GM21717 (cell line): Measurements from ENCODE around the gene TAS2R60.

Experiments used
- ATAC-seq: cut with Tn5 transposase; IDR thresholded peaks from one replicate; pipeline ENCODE4 v1.9.1; 2021; ENCODE audit warnings: mild to moderate bottlenecking, moderate library complexity; ENCODE audit not compliant: unreplicated experiment

TAS2R60 gene

GRCh38 chr7:143437578-143437977 lies 5.7 kb upstream of the TAS2R60 start:
- peak; percentile 51 for ATAC-seq

GRCh38 chr7:143439866-143440265 lies 3.4 kb upstream of the TAS2R60 start:
- ATAC-seq: no peak

DNA sequence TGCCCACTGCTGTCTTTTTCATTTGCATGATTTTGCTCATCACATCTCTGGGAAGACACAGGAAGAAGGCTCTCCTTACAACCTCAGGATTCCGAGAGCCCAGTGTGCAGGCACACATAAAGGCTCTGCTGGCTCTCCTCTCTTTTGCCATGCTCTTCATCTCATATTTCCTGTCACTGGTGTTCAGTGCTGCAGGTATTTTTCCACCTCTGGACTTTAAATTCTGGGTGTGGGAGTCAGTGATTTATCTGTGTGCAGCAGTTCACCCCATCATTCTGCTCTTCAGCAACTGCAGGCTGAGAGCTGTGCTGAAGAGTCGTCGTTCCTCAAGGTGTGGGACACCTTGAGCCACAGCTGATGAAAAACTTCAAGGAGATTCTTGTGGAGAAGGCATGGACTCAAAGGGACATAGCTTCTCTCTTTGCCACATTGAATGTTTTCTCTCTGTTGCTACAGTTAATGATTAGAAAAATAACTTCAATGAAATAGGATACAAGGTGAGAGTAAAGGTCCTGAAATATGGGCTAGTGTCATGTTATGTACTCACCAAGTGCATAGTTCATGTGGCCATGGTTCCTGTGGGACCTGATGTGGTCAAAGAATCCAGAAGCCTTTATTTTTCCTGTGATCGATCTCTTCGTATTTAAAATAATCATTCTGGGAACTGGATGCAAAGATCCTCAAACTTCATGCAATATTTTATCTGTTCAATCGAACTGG lies 970 bp downstream of the TAS2R60 start:
- ATAC-seq: no peak

DNA sequence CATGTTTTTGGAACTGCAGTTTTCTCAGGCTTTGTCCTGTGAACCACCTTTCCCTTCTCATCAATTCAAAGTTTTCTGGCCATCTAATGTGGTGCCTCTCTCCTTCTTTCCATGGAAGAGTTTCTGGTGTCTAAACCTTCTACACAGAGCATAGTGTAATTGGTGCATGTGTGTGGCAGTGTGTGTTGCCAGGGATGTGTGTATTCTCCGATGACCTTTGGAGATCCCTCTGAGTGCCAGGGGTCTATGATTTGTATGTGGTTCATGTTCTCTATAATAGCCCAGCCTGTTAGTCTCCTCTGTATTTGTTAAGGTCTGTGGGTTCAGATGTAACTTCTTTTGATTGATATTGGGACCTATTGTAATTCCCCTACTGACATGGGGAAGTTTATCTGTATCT lies 1.5 kb downstream of the TAS2R60 start:
- no peak for ATAC-seq

GRCh38 chr7:143447466-143447865 lies 4.2 kb downstream of the TAS2R60 start:
- no peak for ATAC-seq

DNA sequence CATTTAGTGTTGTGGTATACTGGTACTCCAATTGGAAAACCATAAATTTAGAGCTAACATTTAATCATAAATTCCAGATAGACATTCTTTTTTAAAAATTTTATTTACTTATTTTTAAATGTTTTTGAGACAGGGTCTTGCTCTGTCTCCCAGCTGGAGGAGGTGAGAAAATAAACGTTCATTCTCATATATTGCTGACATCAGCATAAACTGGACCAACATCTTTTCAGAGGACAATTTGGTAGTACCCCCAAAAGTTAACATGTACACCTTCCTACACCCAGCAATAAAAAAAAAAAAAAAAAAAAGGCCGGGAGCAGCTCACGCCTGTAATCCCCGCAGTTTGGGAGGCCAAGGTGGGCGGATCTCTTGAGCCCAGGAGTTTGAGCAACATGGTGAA lies 5.2 kb downstream of the TAS2R60 start:
- no peak for ATAC-seq

DNA sequence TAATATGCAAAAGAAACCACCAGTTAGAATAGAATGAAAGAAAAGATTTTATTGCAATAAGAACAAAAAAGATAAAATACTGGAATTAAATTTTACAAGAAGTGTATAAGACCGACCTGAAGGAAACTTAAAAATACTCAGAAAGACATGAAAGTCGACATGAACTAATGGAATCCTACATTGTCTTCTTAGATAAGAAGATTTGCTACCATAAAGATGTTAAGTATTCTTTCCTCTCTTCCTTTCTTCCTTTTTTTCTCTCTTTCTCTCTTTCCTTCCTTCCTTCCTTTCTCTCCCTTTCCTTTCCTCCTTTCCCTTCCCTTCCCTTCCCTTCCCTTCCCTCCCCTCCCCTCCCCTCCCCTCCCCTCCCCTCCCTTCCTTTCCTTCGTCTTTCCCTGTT lies 6.5 kb downstream of the TAS2R60 start:
- ATAC-seq: no peak

DNA sequence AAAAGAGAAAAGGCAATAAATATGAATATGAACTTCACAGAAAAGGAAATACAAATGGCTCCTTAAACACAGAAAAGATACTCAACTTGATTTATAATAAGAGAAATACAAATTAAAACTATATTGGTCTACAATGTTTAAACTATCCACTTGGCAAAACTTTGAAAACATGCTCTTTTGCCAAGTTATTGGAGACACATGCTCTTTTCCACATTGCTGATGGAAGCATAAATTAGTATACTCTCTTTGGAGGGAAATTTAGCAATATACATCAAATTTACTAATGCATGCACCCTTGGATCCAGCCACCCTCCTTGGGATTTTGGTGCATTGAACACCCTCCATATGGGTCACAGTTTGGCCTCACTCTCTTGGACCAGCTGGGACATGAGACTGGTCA lies 7.9 kb downstream of the TAS2R60 start:
- no peak for ATAC-seq

GRCh38 chr7:143451746-143452145 lies 8.5 kb downstream of the TAS2R60 start:
- no peak for ATAC-seq

GRCh38 chr7:143452495-143452894 lies 9.2 kb downstream of the TAS2R60 start:
- ATAC-seq: no peak

DNA sequence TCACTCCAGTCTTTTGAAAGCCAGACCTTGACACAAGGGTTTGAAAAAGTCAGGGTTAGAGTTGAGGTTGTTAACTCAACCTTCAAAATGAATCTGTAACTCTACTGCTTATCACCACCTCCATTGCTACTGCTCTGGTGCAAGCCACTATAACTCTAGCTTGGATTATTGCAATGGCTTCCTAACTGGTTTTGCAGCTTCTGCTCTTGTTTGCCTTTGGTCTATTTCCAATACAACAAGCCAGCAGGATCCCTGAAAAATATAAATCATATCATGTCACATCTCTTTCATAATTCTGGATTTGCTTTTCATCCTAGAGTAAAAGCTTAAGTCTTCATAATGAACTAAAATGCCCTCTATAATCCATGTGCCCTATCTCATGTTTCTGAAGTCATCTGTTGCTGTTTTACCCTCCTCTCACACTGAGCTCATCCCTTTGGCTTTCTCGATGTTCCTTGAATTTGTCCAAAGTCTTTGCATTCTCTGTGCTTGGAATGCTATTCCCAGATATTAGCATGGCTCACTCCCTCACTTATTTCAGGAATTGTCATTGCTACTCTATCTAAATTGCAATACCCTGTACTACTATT lies 10.9 kb downstream of the TAS2R60 start:
- no peak for ATAC-seq

- ATAC-seq: no peak
These were observed 12.2 kb downstream of the TAS2R60 start for GRCh38 chr7:143455491-143455890.

- ATAC-seq: no peak
These were observed 12.7 kb downstream of the TAS2R60 start for GRCh38 chr7:143455942-143456341.

- ATAC-seq: no peak
These were observed 13.9 kb downstream of the TAS2R60 start for GRCh38 chr7:143456992-143457793.

- no peak for ATAC-seq
These were observed 15.0 kb downstream of the TAS2R60 start for GRCh38 chr7:143458263-143458662.

- no peak for ATAC-seq
These were observed 15.4 kb downstream of the TAS2R60 start for GRCh38 chr7:143458681-143459080.

- ATAC-seq: no peak
These were observed 16.1 kb downstream of the TAS2R60 start for GRCh38 chr7:143459359-143459758.

DNA sequence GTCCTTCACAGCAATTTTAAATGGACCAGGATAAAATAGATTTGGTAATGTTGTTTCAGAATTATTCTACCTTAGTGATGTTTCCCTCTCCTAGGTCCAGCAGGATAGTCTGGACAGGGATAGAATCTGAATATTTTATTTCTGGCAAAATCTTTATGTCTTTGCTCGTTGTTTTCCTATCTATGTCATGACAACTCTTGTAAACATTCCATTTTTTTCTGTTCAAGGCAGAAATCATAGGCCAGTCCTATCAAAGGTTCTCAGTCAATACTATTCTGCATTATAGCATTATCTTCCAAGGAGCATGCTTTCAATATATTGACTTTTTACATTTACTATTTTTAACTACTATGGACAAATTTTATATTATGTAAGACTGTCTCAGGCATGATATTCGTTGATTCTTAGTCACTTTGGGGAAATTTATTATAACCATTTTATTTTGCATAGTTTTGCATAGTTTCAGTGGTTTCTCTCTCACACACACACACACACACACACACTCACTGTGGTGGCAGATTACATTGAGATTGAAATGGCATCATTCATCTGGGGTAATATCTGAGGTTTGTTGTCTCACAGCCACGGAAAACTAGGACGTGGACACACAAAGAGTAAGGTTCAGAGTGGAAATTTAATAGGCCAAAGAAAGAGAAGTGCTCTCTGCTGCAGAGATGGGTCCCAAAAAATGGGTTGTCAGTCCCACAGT lies 17.2 kb downstream of the TAS2R60 start:
- ATAC-seq: no peak

- no peak for ATAC-seq
These were observed 18.8 kb downstream of the TAS2R60 start for GRCh38 chr7:143462045-143462444.

DNA sequence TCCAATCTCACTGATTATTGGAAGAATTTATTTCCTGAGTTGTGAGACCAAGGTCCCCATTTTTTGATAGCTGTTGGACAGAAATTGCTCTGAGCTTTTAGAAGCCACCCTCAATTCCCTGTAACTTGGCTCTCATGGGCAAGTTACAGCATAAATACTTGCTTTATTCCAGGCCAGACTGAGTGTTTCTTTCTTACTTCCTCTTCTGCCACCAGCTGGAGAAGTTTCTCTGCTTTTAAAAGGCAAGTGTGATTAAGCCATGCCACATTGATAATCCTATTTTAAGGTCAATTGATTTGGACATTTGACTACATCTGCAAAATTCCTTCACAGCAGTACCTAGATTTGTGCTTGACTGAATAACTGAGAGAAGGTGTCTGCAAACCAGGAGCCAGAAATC lies 20.3 kb downstream of the TAS2R60 start:
- ATAC-seq: no peak

- ATAC-seq: no peak
These were observed 20.7 kb downstream of the TAS2R60 start for GRCh38 chr7:143463957-143464356.
